Mucosa of descending colon (tissue), 3 donors: Measurements from ENCODE around the gene SNX1. TPM values are rescaled to one million over a fixed set of nuclear protein-coding genes. Genes with fewer than 3 reads are reported as not detected.

Source experiments
- ATAC-seq: fragments of 200-7000 bp; cut with Tn5 transposase; one replicate; pipeline ENCODE4 v1.9.1; 2020; ENCODE audit warnings: mild to moderate bottlenecking, moderate library complexity
- DNase-seq, 3 donors: peaks; one replicate each; pipeline ENCODE4 v3.0.0-alpha.2; 2020
- H3K36me3 ChIP-seq: fragments of 200-600 bp; one replicate; pipeline ENCODE4 v1.8.0; 2021; ENCODE audit warnings: low read depth, mild to moderate bottlenecking
- H3K4me1 ChIP-seq: fragments of 200-600 bp; one replicate; pipeline ENCODE4 v1.8.0; 2021; ENCODE audit warnings: low read depth, mild to moderate bottlenecking
- H3K4me3 ChIP-seq: fragments of 200-600 bp; one replicate; pipeline ENCODE4 v1.8.0; 2021; ENCODE audit warnings: mild to moderate bottlenecking
- H3K9me3 ChIP-seq: fragments of 200-600 bp; one replicate; pipeline ENCODE4 v1.8.0; 2021; ENCODE audit warnings: mild to moderate bottlenecking
- intact Hi-C, 2 donors: fragments of 100-400 bp; cut with DNase I in 1 of 2; cut with micrococcal nuclease in 1 of 2; formaldehyde crosslinking; loops; one replicate each; pipeline versions ENCODE4 v1.11.0 to v1.11.1; 2022; cut with DNase I, micrococcal nuclease
- long read RNA-seq, 2 donors: library from polyadenylated mRNA; unstranded; transcript quantifications; one replicate each; pipeline ENCODE4 v2.0.0, GENCODE V29; 2019 to 2021
- total RNA-seq, 3 donors: library from RNA; stranded (reverse); fragmentation: NEBNext Ultra II Directional in 2 of 3; extraction: Animal tissue kit (Norgen Biotek cat#: 25700) in 2 of 3; gene quantifications; one replicate each; pipeline versions ENCODE4 v1.2.1 to v1.2.4, GENCODE V29; 2021 to 2023
- TF ChIP-seq, protein P1 (sequence below): fragments of 200-600 bp; IDR thresholded peaks from one replicate; pipeline ENCODE4 v1.8.0; 2022; ENCODE audit warnings: antibody characterized with exemption, mild to moderate bottlenecking
- donor health status: DM: no; HTN: no; CAD: no; lungs with moderate emphysema.
- donor health status: DM: no; HTN: no; CAD: no.
- donor health status: DM: no; HTN: yes; CAD: no.

The SNX1 gene
- 100 to 1,000 TPM; 110 to 122 (median 118) TPM for total RNA-seq
- long read RNA-seq, donor 1, transcript SNX1-208 (15 exons, 1,971 nt), result major isoform, 93 of 121 reads
- long read RNA-seq, donor 1, partial matches to known transcripts, result 9 of 121 reads
- long read RNA-seq, donor 1, other reads (novel, unspliced or antisense), result 16 of 121 reads
- long read RNA-seq, donor 2, transcript SNX1-208 (15 exons, 1,971 nt), result major isoform, 69 of 81 reads
- long read RNA-seq, donor 2, partial matches to known transcripts, result 4 of 81 reads
- long read RNA-seq, donor 2, other reads (novel, unspliced or antisense), result 6 of 81 reads

DNA sequence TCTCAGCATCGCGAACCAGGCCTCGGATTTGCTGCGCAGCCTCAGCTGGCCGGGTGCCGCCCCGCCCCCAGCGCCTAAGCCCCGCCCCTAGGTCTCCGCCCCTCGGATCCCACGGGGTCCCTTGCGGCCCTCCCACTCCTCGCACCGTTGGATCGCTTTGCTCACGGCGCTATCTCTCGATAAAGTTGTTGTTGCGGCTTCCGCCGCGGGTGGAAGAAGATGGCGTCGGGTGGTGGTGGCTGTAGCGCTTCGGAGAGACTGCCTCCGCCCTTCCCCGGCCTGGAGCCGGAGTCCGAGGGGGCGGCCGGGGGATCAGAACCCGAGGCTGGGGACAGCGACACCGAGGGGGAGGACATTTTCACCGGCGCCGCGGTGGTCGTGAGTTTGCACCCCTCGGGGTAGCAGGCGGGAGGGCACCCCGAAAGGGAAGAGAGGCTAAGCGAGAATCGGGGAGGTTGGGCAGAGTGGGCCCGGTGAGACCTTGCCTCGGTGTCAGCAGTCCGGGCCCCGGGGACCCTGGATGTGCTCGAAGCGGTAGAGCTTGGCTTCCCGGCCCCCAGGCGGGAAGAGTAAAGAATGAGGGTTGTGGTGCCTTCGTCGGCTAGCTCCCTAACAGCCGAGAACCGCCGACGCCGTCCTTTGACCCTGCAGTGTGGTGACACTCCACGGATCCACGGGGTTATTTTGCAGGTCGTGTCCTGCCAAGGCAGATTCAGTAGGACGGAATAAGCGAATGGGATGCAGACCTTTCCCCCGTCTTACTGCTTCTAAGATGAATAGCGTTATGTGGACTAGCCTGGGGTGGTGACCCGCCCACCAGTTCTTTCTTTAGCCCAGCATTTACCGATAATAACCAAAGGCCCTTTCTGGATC lies at the start of gene SNX1:
TSS of gene SNX1 (plus strand) at position 188 of the 873 bp plus-strand sequence. CDS start at position 220, 32 bp downstream.
- TF ChIP-seq, protein P1, sequence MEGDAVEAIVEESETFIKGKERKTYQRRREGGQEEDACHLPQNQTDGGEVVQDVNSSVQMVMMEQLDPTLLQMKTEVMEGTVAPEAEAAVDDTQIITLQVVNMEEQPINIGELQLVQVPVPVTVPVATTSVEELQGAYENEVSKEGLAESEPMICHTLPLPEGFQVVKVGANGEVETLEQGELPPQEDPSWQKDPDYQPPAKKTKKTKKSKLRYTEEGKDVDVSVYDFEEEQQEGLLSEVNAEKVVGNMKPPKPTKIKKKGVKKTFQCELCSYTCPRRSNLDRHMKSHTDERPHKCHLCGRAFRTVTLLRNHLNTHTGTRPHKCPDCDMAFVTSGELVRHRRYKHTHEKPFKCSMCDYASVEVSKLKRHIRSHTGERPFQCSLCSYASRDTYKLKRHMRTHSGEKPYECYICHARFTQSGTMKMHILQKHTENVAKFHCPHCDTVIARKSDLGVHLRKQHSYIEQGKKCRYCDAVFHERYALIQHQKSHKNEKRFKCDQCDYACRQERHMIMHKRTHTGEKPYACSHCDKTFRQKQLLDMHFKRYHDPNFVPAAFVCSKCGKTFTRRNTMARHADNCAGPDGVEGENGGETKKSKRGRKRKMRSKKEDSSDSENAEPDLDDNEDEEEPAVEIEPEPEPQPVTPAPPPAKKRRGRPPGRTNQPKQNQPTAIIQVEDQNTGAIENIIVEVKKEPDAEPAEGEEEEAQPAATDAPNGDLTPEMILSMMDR, result no peak
- ATAC-seq (peak; percentile 83), DNase-seq (peak; percentile 96 to 98 (median 96))
- Histone ChIP-seq H3K4me3 (peak within 1 kb of the TSS; percentile 87), H3K9me3 (no peaks in the 10 kb centered on the region), H3K36me3 (no peaks in the 10 kb centered on the region), H3K4me1 (peaks cover 48% of the 10 kb centered on the region)
- intact Hi-C loops, result no loop called here

GRCh38 chr15:64046421-64047153 lies 49.2 kb upstream of the SNX1 start, which contains the start of gene DAPK2:
Gene DAPK2, minus strand, starts transcription at chr15:64046485. Its CDS starts 6,224 bp downstream, at chr15:64040261.
- no peaks in the 10 kb centered on the region for H3K36me3 ChIP-seq
- H3K9me3 ChIP-seq, result no peaks in the 10 kb centered on the region
- peaks cover 5% of the 10 kb centered on the region for H3K4me1 ChIP-seq
- peak; percentile 90 for ATAC-seq
- DNase-seq, result peak; percentile 82 to 87 (median 83)
- TF ChIP-seq, protein P1, result peak; percentile 85
- intact Hi-C loops, result loop anchor here (10.0 kb wide), 2 partner anchors 102 to 302 kb away; no protein-coding TSS in a partner anchor
- H3K4me3 ChIP-seq, result peak within 1 kb of the TSS; percentile 57

DNA sequence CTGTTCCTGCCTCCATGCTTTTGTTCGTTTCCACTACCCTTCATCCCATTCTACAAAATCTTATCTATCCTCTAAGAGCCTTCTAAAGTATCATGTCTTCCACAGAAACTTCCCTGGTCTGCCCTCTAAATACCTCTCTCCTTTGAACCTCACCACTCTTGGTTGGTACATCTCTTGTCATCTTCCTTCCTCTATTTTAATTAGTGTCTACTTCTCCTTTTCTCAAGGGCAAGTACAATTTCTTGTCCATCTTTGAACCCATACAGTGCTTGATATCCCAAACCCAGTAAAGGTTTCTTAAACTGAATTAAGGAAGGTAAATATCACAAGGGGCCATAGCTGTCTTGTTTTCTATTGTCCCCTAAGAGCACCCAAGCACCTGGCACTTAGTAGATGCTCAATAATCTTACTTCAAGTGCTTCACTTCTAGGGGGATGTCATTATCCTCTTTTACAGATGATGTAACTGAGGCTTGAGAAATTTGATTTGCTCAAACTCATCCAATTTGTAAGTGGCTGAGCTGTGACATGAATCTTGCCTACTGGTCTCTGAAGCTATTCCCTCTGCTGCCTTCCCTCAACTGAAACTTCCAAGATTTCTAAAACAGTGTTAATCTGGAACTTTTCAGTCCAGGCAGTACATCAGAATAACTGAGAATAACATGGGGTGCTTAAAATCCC lies 46.9 kb upstream of the SNX1 start:
- no peak for ATAC-seq
- Histone ChIP-seq H3K36me3 (no peaks in the 10 kb centered on the region), H3K9me3 (no peaks in the 10 kb centered on the region), H3K4me3 (no peak overlapping the region), H3K4me1 (peaks cover 5% of the 10 kb centered on the region)
- DNase-seq, result no peak
- TF ChIP-seq, protein P1, result no peak
- intact Hi-C loops, result loop anchor here (10.0 kb wide), 2 partner anchors 104 to 304 kb away; no protein-coding TSS in a partner anchor

DNA sequence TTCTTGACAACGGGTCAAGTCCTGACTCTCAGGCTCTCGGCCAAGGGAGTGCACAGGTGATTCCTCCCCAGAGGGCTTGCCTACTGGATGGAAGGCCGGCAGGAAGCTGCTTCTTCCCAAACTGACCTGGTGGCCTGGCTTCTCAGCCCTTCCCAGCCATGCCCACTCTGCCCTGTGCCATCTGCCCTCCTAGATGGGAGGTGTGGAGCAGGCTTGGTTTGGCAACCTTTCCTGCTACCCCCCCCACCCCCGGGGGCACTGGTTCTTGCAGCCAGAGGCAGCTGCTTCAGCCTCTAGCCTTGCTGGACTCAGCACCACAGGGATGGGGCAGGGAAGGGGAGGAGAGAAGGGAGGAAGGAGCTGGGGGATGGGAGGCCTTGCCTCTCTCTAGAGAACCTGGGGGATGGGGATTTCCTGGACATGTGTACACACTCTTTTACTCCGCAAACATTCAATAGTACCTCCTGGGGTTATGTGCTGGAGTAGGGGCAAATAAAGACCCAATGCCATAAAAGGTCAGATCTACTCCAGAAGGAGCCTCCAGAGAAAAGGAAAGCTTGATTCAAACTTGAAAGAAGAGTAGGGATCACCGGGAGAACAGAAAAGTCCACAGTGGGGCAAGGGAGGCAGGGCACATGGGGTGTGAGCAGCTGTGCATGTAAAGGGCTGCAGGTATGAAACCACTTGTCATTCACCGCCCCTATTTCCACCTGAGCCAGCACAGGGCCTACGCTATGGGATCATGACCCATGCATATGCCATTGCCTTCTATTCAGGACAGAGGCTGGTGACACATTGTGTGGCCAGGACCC lies 45.3 kb upstream of the SNX1 start:
- Histone ChIP-seq H3K4me1 (peaks cover 5% of the 10 kb centered on the region), H3K9me3 (no peaks in the 10 kb centered on the region), H3K36me3 (no peaks in the 10 kb centered on the region), H3K4me3 (no peak overlapping the region)
- DNase-seq, result peak in 2 of 3 donors; percentile 42 to 45
- peak; percentile 42 for ATAC-seq
- TF ChIP-seq, protein P1, result no peak
- intact Hi-C loops, result no loop called here
